K562 (cell line): Measurements from ENCODE around the gene IL4I1. TPM values are rescaled to one million over a fixed set of nuclear protein-coding genes. Genes with fewer than 3 reads are reported as not detected.

ENCODE experiments used
- BRD9 ChIP-seq: fragments of 450-650 bp; IDR thresholded peaks from 2 replicates; pipeline ENCODE4 v1.6.1; 2018; ENCODE audit warnings: low read depth; ENCODE audit not compliant: partially characterized antibody
- CBFA2T2 ChIP-seq: fragments of 450-650 bp; conservative IDR thresholded peaks from 2 replicates; pipeline ENCODE4 v1.6.1; 2017; ENCODE audit warnings: mild to moderate bottlenecking
- CBX1 ChIP-seq: sonication (generic); IDR thresholded peaks from 2 replicates; pipeline ENCODE4 v1.6.1; 2016; ENCODE audit warnings: antibody characterized with exemption, low read depth, mild to moderate bottlenecking
- CHCHD3 ChIP-seq: fragments of 250-450 bp; sonication (Bioruptor Pico); IDR thresholded peaks from 2 replicates; pipeline ENCODE4 v2.1.2; 2022; ENCODE audit warnings: mild to moderate bottlenecking
- CREB1 ChIP-seq, 2 experiments: sonication (generic) in 1 of 2; formaldehyde crosslinking in 1 of 2; IDR thresholded peaks; 2 replicates each; pipeline versions ENCODE4 v1.6.1 to v1.8.0; 2012 to 2022; ENCODE audit warnings: inconsistent platforms in 1 of 2, mild to moderate bottlenecking in 1 of 2, missing genetic modification reagents in 1 of 2, moderate library complexity in 1 of 2
- EGR1 ChIP-seq: fragments of 450-650 bp; conservative IDR thresholded peaks from 2 replicates; pipeline ENCODE4 v1.6.1; 2017; ENCODE audit warnings: mild to moderate bottlenecking
- HDAC8 ChIP-seq: fragments of 450-650 bp; IDR thresholded peaks from 2 replicates; pipeline ENCODE4 v1.6.1; 2016; ENCODE audit warnings: mild to moderate bottlenecking, missing genetic modification characterization, moderate library complexity, missing compliant biosample characterization
- L3MBTL2 ChIP-seq: fragments of 450-650 bp; IDR thresholded peaks from 2 replicates; pipeline ENCODE4 v1.6.1; 2016; ENCODE audit warnings: mild to moderate bottlenecking, moderate library complexity
- MAFG ChIP-seq: fragments of 450-650 bp; conservative IDR thresholded peaks from 2 replicates; pipeline ENCODE4 v1.6.1; 2016; ENCODE audit warnings: missing genetic modification characterization, missing compliant biosample characterization
- MEIS2 ChIP-seq: fragments of 450-650 bp; IDR thresholded peaks from 2 replicates; pipeline ENCODE4 v1.6.1; 2014; ENCODE audit warnings: mild to moderate bottlenecking; ENCODE audit not compliant: partially characterized antibody
- MYNN ChIP-seq, 2 experiments: sonication (generic); formaldehyde crosslinking in 1 of 2; IDR thresholded peaks; 2 replicates each; pipeline versions ENCODE4 v1.5.0 to v1.6.1; 2016 to 2020; ENCODE audit warnings: antibody characterized with exemption in 1 of 2, missing genetic modification reagents in 1 of 2
- NEUROD1 ChIP-seq: fragments of 150-350 bp; IDR thresholded peaks from 2 replicates; pipeline ENCODE4 v1.6.1; 2014; ENCODE audit warnings: borderline replicate concordance, low read length, low read depth; ENCODE audit not compliant: partially characterized antibody
- RBM22 ChIP-seq: fragments of 200-400 bp; formaldehyde crosslinking; IDR thresholded peaks from 2 replicates; pipeline ENCODE4 v1.6.1; 2018; ENCODE audit warnings: low read length, low read depth; ENCODE audit not compliant: poor library complexity, severe bottlenecking
- SMC3 ChIP-seq: conservative IDR thresholded peaks from 2 replicates; pipeline ENCODE4 v1.6.1; 2011; ENCODE audit warnings: low read depth, low read length, improper control_type of control experiment; ENCODE audit not compliant: insufficient read depth
- ZBTB26 ChIP-seq: fragments of 450-650 bp; formaldehyde crosslinking; IDR thresholded peaks from 2 replicates; pipeline ENCODE4 v1.4.0; 2022; ENCODE audit warnings: missing genetic modification characterization
- ZMIZ1 ChIP-seq, 2 experiments: fragments of 150-350 bp in 1 of 2; IDR thresholded peaks; 2 replicates each; pipeline ENCODE4 v1.6.1; 2012 to 2016; ENCODE audit warnings: low read depth in 2 of 2, low read length in 2 of 2, mild to moderate bottlenecking in 1 of 2, moderate library complexity in 1 of 2
- ZNF133 ChIP-seq: fragments of 250-450 bp; sonication (Bioruptor Pico); IDR thresholded peaks from 2 replicates; pipeline ENCODE4 v1.4.0; 2020; ENCODE audit warnings: mild to moderate bottlenecking
- ZNF41 ChIP-seq: fragments of 250-450 bp; sonication (Bioruptor Pico); conservative IDR thresholded peaks from 2 replicates; pipeline ENCODE4 v1.4.0; 2020; ENCODE audit warnings: mild to moderate bottlenecking
- ZNF668 ChIP-seq: fragments of 250-450 bp; sonication (Bioruptor Pico); IDR thresholded peaks from 2 replicates; pipeline ENCODE4 v1.8.0; 2022; ENCODE audit warnings: mild to moderate bottlenecking, inconsistent platforms
- polyA plus RNA-seq, 8 experiments: library from polyadenylated mRNA; depleted of rRNA in 4 of 8; stranded (reverse) in 5 of 8; unstranded in 3 of 8; fragments of >200 nt; fragmentation: Nextera tagmentation in 2 of 8; fragmentation: Illumina TruSeq in 1 of 8; extraction: Ambion mirVana in 2 of 8; extraction: Trizol in 1 of 8; gene quantifications; 2 replicates each; pipeline versions ENCODE4 v1.2.1 to v1.2.3, GENCODE V29; 2011 to 2014; ENCODE audit warnings: inconsistent platforms in 1 of 8, missing spikeins in 1 of 8
- total RNA-seq, 7 experiments: library from RNA; depleted of rRNA in 6 of 7; stranded (reverse); fragments of >200 nt in 6 of 7; fragmentation: Illumina TruSeq in 2 of 7; extraction: Trizol in 2 of 7; gene quantifications; 2 replicates each; pipeline versions ENCODE4 v1.2.1 to v1.2.3, GENCODE V29; 2011 to 2021; ENCODE audit warnings: low replicate concordance in 1 of 7
- TF ChIP-seq, protein P1 (sequence below): sonication (generic); formaldehyde crosslinking; IDR thresholded peaks from 2 replicates; pipeline ENCODE4 v1.8.0; 2022; ENCODE audit warnings: mild to moderate bottlenecking, low read depth, missing genetic modification reagents

The IL4I1 gene
- total and polyA plus RNA-seq, 9 of the 15 experiments (the other 6 are each of a cell fraction or from before 2014, with no cell fraction given) = 0.06 to 0.95 (median 0.43) TPM; not detected in 2

DNA sequence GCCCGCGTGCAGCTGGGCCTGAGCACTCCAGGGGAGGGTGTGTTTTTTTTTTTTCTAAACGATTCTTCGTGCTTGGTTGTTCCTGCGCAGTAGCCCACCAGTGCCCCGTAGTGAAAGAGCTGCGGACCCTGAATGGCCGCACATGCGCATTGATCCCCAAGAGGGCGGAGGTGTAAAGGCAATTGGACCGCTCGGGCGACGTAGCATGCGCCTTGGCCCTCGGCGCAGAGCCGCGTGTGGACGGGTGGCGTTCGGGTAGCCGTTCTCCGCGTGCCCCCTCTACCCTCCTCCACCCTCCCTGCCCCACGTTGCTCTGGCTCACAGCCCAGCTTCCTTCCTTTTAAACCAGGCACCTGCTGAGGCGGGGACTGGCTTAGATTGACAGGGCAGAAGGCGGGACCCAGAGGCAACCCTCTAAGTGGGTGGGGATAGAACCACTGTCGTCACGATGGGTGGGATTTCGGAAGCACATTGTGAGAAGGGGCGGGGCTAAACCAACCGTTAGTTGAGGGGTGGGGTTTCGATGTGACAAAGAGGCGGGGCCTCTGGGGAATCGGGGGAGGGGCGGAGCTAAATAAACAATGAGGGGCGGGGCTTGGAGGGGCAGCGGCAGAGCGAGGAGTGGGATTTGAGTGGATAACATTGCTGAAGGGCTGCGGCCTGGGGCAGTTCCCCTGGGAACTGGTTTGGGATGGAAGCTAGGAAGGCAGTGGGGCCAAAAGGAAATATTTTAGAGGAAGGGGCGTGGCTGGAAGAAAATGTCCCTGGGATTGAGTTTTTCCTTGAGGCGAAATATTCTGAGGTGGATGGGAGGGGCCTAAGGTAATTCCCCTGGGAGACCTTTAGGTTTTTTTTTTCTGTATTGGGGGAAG lies 33.2 kb upstream of the IL4I1 start (continued):
- TF ChIP-seq MAFG (tag) (no peak), ZBTB26 (CRISPR knock-in tag) (peak; percentile 74), L3MBTL2 (peak; percentile 69; the same call in 1 of the 2 replicates), ZMIZ1 (IDR thresholded peaks at IDR 0.05; ENCODE audit: low read depth in 2 of 2, low read length in 2 of 2) (peak in 1 of 2 experiments; percentile 74; a peak in 1 of 4 replicates), HDAC8 (no peak), SMC3 (no peak), CBX1 (peak; percentile 22; the same call in 1 of the 2 replicates), CHCHD3 (CRISPR knock-in tag) (no peak), RBM22 (peak; percentile 93), MEIS2 (peak; percentile 25), MYNN (IDR thresholded peaks at IDR 0.05) (peak; percentile 39; the same call in 1 of the 2 replicates), MYNN (CRISPR knock-in tag; IDR thresholded peaks at IDR 0.05) (no peak), CREB1 (IDR thresholded peaks at IDR 0.05) (peak; percentile 47; the same call in 1 of the 2 replicates), CREB1 (CRISPR knock-in tag; IDR thresholded peaks at IDR 0.05) (peak; percentile 69), ZNF668 (CRISPR knock-in tag) (no peak), NEUROD1 (no peak), CBFA2T2 (no peak), BRD9 (no peak), ZNF133 (CRISPR knock-in tag) (no peak), ZNF41 (CRISPR knock-in tag) (0 out of 2 replicates have a peak, but pooled peaks have one; percentile 15), EGR1 (peak; percentile 20; the same call in 1 of the 2 replicates)
- TF ChIP-seq, protein P1, sequence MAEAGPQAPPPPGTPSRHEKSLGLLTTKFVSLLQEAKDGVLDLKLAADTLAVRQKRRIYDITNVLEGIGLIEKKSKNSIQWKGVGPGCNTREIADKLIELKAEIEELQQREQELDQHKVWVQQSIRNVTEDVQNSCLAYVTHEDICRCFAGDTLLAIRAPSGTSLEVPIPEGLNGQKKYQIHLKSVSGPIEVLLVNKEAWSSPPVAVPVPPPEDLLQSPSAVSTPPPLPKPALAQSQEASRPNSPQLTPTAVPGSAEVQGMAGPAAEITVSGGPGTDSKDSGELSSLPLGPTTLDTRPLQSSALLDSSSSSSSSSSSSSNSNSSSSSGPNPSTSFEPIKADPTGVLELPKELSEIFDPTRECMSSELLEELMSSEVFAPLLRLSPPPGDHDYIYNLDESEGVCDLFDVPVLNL (CRISPR knock-in tag) = 0 out of 2 replicates have a peak, but pooled peaks have one; percentile 55
